Keratinocyte (primary cell): Measurements from ENCODE around the gene SPIN4. TPM values are rescaled to one million over a fixed set of nuclear protein-coding genes. Genes with fewer than 3 reads are reported as not detected.

Experiments used
- DNase-seq: peaks from one replicate; pipeline ENCODE4 v3.0.0-alpha.2; 2011; ENCODE audit warnings: low read depth, missing footprints, low spot score
- FAIRE-seq: peaks from 2 replicates; lab custom pipeline; 2011; peaks lifted over from hg19 to GRCh38; lab: Jason Lieb, UNC
- H2AFZ ChIP-seq: 2 replicates; pipeline ENCODE4 v1.6.0; 2012; ENCODE audit warnings: low read length, control low read depth, inconsistent platforms; ENCODE audit not compliant: control insufficient read depth
- H3K27ac ChIP-seq: 2 replicates; pipeline ENCODE4 v1.5.1; 2011; ENCODE audit warnings: low read length; ENCODE audit not compliant: control insufficient read depth, insufficient read depth
- H3K27me3 ChIP-seq: 3 replicates; pipeline ENCODE4 v1.6.0; 2011; ENCODE audit warnings: low read length; ENCODE audit not compliant: control insufficient read depth, insufficient read depth; ENCODE audit errors: extremely low read depth
- H3K36me3 ChIP-seq, 2 experiments: 2 replicates in 1 of 2; 3 replicates in 1 of 2; pipeline ENCODE4 v1.5.1; 2011; ENCODE audit warnings: low read length in 2 of 2, mild to moderate bottlenecking in 1 of 2; ENCODE audit not compliant: control insufficient read depth in 2 of 2, insufficient read depth in 2 of 2; ENCODE audit errors: extremely low read depth in 1 of 2
- H3K4me1 ChIP-seq: 3 replicates; pipeline ENCODE4 v1.5.1; 2011; ENCODE audit warnings: low read length; ENCODE audit not compliant: control insufficient read depth, insufficient read depth; ENCODE audit errors: extremely low read depth
- H3K4me2 ChIP-seq: 3 replicates; pipeline ENCODE4 v1.6.0; 2011; ENCODE audit warnings: low read depth, low read length; ENCODE audit not compliant: control insufficient read depth, insufficient read depth; ENCODE audit errors: extremely low read depth
- H3K4me3 ChIP-seq, 3 experiments: fragments of 200-600 bp in 1 of 3; sonication (generic) in 1 of 3; 2 replicates in 2 of 3; 3 replicates in 1 of 3; pipeline ENCODE4 v1.5.1; 2011 to 2016; ENCODE audit warnings: low read length in 3 of 3, mild to moderate bottlenecking in 3 of 3, control low read depth in 2 of 3, inconsistent platforms in 1 of 3, low read depth in 1 of 3, mixed read lengths in 1 of 3, mixed run types in 1 of 3, moderate library complexity in 1 of 3; ENCODE audit not compliant: control insufficient read depth in 2 of 3, insufficient read depth in 2 of 3; ENCODE audit errors: extremely low read depth in 1 of 3
- H3K79me2 ChIP-seq: 2 replicates; pipeline ENCODE4 v1.6.0; 2012; ENCODE audit warnings: low read length; ENCODE audit not compliant: control insufficient read depth, insufficient read depth
- H3K9ac ChIP-seq: 3 replicates; pipeline ENCODE4 v1.6.0; 2011; ENCODE audit warnings: low read length; ENCODE audit not compliant: control insufficient read depth, insufficient read depth; ENCODE audit errors: extremely low read depth
- H3K9me1 ChIP-seq: 3 replicates; pipeline ENCODE4 v1.6.0; 2011; ENCODE audit warnings: low read length; ENCODE audit not compliant: control insufficient read depth, insufficient read depth; ENCODE audit errors: extremely low read depth
- H3K9me3 ChIP-seq: 2 replicates; pipeline ENCODE4 v1.5.1; 2012; ENCODE audit warnings: low read depth, low read length; ENCODE audit not compliant: control insufficient read depth
- H4K20me1 ChIP-seq: 3 replicates; pipeline ENCODE4 v1.6.0; 2011; ENCODE audit warnings: low read length; ENCODE audit not compliant: control insufficient read depth, insufficient read depth; ENCODE audit errors: extremely low read depth
- CTCF ChIP-seq, 3 experiments: IDR thresholded peaks in 1 of 3; conservative IDR thresholded peaks in 1 of 3; optimal IDR thresholded peaks in 1 of 3; 2 replicates in 2 of 3; 3 replicates in 1 of 3; pipeline versions ENCODE3 to v1.5.1; 2011; ENCODE audit warnings: low read length in 3 of 3, mild to moderate bottlenecking in 3 of 3, moderate library complexity in 2 of 3, control low read depth in 1 of 3, inconsistent platforms in 1 of 3; ENCODE audit not compliant: insufficient read depth in 2 of 3; ENCODE audit errors: extremely low read depth in 1 of 3
- EZH2 ChIP-seq: IDR thresholded peaks from one replicate; pipeline ENCODE4 v1.6.1; 2012; ENCODE audit warnings: inconsistent platforms, mild to moderate bottlenecking, low read length, moderate library complexity
- dilution Hi-C: fragments of 300-500 bp; cut with MboI; formaldehyde crosslinking; loops from one replicate; pipeline ENCODE4 v1.7.0; 2020; ENCODE audit warnings: low sequenced_read_pairs; ENCODE audit not compliant: extremely low pct_ligation_motif_present
- polyA plus RNA-seq, 5 experiments: library from polyadenylated mRNA; depleted of rRNA in 3 of 5; stranded (reverse) in 3 of 5; stranded (forward) in 1 of 5; unstranded in 1 of 5; fragments of >200 nt; gene quantifications; 1 replicate in 1 of 5; 2 replicates in 3 of 5; 3 replicates in 1 of 5; pipeline versions ENCODE4 v1.2.1 to v1.2.3, GENCODE V29; 2011 to 2012; ENCODE audit warnings: missing spikeins in 2 of 5, low read depth in 1 of 5, low replicate concordance in 1 of 5

Gene SPIN4
- polyA plus RNA-seq, 1 donor (not counting 4 experiments of a cell fraction or from before 2014, with no cell fraction given) = 5.8 TPM

DNA sequence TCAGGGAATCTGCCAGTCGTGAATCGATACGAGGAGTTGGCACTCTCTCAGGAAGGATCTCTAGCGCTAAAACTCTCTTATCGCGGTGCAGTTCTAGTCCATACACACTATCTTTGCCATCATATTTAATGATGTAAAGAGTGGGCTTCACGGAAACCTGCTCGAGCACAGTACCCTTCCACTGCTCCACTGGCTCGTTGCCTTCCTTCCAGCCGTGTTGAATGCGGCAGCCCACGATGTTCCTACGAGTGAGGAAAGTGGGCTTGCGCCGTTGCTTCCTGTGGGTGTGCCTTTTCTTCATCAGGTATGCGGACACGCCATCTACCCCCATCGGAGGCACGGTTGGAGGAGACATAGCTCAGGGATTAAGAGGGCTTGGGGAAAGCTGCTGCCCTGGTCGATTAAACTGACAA lies 661 bp downstream of the SPIN4 start:
- DNase-seq (no peak), FAIRE-seq (no peak)
- H3K4me2 ChIP-seq = peak overlapping the region; percentile 72
- H3K9me3 ChIP-seq = no peaks in the 10 kb centered on the region
- H3K9me1 ChIP-seq = no peaks in the 10 kb centered on the region
- dilution Hi-C loops = no loop called here
- H3K4me3 ChIP-seq = peak overlapping the region; percentile 56 to 82 (median 57)
- H3K9ac ChIP-seq = peak overlapping the region; percentile 61
- TF ChIP-seq CTCF (optimal IDR thresholded peaks at IDR 0.05 in 1 of 3, IDR thresholded peaks at IDR 0.05 in 1 of 3, conservative IDR thresholded peaks at IDR 0.05 in 1 of 3; ENCODE audit: extremely low read depth in 1 of 3, insufficient read depth in 2 of 3, low read length in 3 of 3) (no peak), EZH2 (no peak)
- H3K27ac ChIP-seq = peak overlapping the region; percentile 62
- peak overlapping the region; percentile 92 for H2AFZ ChIP-seq
- H3K36me3 ChIP-seq = no peaks in the 10 kb centered on the region
- no peaks in the 10 kb centered on the region for H3K4me1 ChIP-seq
- no peaks in the 10 kb centered on the region for H3K27me3 ChIP-seq
- peaks cover 8% of the 10 kb centered on the region for H3K79me2 ChIP-seq
- H4K20me1 ChIP-seq = no peaks in the 10 kb centered on the region

GRCh38 chrX:63349307-63349706 lies 1.8 kb downstream of the SPIN4 start:
- dilution Hi-C loops = no loop called here
- Histone ChIP-seq H3K27me3 (no peaks in the 10 kb centered on the region), H3K4me3 (peak overlapping the region in 1 of 3 experiments; percentile 82), H3K9ac (no peak overlapping the region), H3K79me2 (peaks cover 8% of the 10 kb centered on the region), H4K20me1 (no peaks in the 10 kb centered on the region), H3K9me3 (no peaks in the 10 kb centered on the region), H3K4me2 (peak overlapping the region; percentile 72), H2AFZ (no peak overlapping the region), H3K27ac (no peak overlapping the region), H3K4me1 (no peaks in the 10 kb centered on the region), H3K9me1 (no peaks in the 10 kb centered on the region), H3K36me3 (no peaks in the 10 kb centered on the region)
- DNase-seq = no peak
- TF ChIP-seq CTCF (optimal IDR thresholded peaks at IDR 0.05 in 1 of 3, IDR thresholded peaks at IDR 0.05 in 1 of 3, conservative IDR thresholded peaks at IDR 0.05 in 1 of 3; ENCODE audit: extremely low read depth in 1 of 3, insufficient read depth in 2 of 3, low read length in 3 of 3) = no peak
- no peak for TF ChIP-seq EZH2
- FAIRE-seq = no peak
